HuH-7.5 (cell line): Measurements from ENCODE around the gene LRMDA.

Experiments
- DNase-seq: peaks from one replicate; pipeline ENCODE4 v3.0.0; 2011; ENCODE audit warnings: low spot score

LRMDA gene

DNA sequence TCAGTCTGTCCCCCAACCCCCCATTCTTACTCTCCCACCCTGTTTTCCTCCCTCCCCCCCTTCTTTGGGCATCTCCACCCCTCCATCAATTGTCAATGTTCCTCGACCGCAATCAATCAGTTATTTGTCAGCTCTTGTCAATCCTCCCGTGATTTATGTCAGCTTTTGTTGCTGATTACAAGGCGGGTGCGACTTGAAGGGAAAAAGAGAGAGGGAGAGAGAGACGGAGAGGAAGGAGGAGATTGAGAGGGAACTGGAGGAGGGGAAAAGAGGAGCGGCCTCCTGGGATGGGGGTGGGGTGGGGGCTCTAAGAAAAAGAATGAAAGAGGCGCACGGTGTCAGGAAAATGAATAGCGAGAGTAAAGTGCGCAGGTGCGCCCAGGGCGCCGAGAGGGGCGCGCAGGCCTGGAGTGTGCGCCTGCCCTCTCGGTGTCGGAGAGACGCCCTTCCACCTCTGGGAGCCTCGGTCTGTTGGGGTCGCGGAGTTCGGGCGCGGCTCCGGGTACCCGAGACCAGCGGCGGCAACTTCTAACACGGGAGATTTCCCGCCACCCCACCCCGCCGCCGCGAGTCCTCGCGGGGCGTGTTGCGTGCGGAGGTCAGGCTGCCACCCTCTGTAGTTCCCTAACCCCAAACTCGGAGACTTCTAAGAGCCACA is 28.8 kb upstream of the LRMDA start:
- no peak for DNase-seq

DNA sequence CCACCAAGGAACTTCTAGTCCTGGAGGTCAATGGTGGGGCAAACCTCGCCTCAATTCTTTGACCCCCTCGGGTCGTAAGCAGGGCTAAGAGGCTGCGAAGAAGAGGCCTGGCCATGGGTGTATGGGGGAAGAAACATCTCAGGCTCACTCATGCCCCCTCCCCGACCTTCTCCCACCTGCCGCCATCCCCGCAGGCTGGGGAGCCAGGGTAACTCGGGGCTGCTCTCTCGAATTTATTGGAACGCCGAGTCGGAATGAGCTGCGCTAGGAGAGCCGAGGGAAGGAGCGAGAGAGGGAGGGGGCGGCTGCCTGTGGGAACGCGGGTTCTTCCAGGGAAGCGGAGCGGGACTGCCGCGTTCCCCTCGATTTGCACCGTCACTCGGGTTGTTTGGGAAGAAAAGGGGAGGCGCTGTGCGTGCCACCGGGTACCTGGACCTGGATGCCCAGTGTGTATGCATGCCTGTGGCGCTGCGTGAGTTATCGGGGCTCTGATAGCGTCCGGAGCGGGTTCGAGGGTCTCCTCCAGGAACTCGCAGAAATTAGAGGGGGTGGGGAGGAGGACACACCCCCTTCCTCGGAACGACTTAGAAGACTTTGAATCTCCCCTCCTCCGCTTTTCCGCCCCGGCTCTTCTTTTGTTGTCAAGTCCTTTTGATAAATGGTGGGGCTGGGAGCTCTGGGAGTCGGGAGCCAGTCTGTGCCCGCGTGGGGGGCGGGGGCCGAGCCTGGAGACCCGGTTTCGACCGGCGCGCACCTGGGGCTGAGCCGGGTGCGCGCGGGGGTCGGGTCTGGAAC is 28.1 kb upstream of the LRMDA start:
- peak; percentile 46 for DNase-seq

DNA sequence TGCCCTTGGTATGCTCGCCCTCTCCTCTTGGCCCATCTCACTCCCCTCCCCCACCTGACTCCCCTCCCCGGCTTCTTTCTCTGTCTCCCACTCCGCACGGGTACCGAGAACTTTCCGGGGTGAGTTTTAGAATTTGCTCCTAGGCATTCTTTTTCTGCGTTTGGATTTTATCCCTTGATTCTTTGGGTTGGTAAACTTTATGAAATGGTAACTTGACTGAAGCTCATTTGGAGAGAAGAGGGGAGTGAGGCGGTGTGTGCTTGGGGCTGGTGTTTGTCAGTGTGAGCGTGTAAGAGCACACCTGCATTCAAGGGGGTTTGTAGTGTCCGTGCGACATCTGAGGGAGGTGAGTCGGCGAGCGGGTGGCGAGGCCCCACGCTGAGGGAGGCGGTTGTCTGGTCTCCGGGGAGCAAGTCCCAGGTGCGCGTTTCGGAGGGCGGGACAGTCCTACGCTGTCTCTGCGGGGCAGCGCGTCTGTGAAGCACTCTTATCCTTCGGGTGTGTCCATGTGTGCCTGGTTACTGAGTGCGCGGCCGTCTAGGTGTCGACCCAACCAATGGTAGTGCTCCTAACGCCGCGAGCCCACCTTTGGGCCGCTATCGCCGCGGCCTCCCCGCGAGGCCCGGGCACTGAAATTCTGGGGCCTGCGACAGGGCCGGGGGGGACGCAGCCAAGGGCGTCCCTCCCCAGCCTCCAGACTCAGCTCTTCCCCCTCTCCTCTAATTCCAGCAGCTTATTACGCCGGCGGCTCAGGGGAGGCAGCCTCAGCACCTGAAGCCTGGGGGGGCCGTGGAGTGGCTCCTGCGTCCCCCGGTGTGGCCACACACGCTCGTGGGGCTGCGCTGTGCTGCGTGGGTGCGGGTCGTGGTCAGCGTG is 27.2 kb upstream of the LRMDA start:
- DNase-seq: peak; percentile 74

DNA sequence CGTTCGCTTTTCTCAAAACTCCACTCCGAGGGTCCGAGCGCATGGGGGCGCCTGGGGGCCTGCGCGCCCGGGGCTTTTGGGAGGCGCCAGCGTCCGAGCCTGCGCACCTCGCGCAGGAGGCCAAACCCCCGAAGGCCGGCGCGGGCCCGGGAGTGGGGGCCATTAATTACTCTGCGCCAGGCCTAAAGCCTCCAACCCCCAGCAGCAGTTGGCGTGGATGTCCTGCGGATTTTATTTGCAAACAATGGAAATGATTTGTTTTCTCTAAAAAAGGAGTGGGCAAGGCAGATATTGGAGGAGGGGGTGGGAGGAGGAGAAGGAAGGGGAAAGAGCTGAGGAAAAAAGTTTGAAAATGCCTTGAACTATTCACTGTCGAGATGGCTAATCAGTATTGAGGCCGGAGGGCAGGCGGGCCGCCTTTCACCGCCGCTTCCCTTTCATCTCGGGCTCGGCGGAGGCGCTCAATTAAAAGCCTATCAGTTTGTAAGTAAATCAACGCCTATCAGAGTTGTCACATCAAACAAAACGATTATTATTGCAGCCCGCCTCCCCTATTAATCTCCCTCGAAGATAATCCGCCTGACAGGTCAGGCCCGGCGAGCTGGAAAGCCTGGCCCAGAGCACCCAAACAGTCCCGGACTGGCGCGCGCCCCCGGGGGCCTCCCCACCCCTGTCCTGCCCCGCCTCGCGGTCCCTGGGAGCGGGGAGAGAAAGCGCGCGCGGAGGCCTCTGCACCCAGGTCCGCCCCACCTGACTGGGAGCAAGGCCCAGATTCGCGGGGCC is 26.4 kb upstream of the LRMDA start:
- DNase-seq: peak; percentile 81

DNA sequence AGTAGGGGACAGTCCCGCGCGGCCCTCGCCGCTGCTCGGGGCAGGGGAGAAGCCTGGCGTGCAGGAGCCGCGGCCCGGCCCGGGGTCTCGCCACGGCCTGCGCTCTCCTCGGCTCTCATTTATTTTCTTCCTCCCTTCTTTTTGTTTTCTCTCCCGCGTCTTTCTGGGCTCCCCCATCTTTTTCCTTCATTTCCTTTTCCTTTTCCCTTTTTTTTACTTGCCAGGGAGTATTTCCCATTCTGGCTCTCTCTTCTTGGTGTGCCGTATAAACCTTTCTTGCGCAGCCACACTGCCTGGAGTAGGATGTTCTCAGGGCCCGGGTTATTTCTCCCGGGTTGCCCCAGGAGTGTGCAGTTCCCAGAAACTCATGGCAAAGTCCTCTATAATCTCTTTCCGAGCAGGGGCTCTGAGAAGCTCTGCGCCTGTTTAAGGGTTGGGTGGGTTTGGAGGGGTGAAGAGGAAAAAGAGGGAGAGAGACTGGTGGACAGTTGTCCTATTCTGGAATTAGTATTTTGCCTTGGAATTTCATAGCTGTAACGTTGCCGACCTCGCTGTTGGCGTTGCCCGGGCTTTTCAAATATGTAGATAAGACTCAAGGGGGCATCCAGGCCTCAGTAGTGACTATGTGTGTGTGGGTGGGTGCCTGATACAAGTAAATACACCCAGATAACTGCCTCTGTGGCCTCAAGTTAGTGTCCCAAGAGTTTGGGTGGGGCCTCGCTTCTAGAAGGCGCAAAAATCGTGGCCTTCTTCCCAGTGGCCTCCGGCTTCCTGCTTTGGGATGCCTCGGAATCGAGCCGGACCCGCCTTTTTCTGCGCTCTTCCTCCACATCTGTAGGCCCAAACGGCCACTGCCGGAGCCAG is 25.6 kb upstream of the LRMDA start:
- DNase-seq: no peak

DNA sequence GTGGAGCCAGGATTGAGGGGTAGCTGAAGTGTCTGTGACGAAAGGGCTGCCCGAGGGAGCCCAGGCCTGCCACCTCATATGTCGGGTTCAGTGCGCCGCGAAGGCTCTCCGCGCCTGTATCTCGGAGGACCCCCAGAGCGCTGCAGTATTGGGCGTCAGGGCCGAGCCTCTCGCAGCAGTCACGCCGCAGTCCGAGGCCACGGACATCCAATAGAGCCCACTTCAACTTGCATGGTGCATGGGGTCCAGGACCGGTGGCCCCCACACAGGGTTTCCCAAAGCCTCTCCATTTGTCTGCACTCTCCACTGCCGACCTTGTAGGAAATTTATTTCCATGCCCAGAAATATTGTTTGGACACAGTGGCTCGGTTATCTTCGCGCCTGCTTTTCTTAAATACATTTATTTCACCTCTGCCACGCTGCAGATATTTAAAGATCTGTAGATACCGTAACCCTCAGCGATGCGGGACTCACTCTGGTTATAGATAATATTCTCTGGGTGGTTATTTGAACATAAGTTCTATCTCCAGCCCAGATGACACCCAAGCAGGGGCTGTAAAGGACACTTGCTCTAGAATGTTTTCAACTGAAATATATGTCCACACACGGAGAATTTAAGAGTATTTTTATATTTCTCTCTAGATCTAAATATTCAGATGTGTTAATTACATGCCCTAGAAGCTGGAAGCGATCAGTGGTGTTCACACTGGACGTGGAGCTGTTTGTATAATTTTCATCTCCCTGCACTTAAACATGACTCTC is 24.8 kb upstream of the LRMDA start:
- DNase-seq: no peak

DNA sequence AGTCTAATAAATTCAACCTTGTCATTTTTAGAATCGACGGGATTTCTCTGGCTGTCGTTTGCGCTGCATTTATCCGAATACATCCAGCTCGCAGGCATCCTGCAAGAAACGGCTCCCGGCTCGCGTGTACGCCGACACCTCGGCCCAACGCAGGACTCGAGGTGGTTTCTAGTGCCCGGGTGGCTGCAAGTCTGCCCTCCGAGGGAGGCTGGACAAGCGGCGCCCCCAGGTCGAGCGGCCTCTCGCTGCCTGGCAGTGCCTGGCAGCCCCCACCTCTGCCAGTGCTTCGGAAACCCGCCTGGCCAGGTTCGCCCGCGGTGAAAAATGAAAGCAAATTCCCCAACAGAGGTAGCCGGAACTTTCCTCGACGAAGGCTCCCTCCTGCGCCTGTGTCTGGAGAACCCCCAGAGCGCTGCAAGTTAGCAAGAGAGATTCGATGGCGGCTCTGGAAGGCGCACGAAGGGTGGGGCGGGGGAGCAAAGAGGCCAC is 24.2 kb upstream of the LRMDA start:
- DNase-seq: no peak

DNA sequence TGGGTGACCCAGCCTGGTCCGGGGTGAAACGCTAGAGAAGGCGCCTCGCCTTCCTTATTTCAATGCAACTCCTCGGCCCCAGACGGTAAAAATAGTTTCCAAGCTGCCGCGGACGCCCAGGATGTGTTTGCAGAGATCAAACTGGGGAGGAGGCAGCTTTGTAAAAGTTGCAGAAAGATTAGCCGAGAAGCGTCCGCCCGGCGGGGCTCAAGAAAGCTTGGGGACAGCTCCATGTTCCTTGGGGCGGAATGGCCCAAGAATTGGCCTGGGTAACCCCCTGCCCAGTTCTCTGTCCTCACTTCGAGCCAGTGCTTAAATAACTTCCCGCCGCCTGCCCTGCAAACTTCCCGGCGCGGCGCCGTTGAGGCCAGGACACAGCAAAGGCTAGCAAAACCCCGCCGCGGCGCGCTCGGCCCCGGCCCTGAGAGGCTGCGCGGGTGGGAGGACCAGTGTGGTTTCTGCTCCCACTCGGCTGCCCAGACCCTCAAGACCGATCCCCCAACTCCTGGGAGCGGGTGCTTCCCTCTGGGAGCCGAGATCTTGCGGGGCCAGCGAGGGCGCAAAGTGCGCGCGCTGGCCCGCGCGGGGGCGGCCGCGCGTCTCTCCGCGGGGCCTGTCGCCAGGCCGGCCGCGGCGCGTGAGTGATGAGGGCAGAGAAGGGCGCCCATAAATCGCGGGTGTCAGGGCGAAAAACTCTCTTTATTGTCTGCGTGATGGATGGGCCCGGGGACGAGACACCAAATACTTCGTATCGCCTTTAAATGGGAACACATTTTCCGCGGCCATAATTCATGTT is 23.5 kb upstream of the LRMDA start:
- DNase-seq: no peak

DNA sequence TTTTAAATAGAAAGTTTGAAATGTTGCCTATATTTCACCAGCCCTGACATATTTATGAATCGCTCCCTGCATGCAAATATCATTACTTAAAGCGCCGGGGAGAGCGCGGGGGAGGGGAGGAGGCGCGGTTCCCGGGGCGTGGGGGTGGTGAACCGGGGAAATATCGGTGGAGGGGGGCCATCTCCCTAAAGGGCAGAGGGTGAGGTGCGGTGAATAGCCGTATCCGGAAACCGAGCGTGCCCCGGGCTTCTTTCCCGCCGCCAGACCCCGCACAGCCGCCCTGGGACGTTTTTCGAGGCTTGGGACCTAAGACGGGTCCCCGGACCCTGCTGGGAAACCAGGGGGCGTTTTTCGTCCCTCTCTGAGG is 22.9 kb upstream of the LRMDA start:
- DNase-seq: no peak

DNA sequence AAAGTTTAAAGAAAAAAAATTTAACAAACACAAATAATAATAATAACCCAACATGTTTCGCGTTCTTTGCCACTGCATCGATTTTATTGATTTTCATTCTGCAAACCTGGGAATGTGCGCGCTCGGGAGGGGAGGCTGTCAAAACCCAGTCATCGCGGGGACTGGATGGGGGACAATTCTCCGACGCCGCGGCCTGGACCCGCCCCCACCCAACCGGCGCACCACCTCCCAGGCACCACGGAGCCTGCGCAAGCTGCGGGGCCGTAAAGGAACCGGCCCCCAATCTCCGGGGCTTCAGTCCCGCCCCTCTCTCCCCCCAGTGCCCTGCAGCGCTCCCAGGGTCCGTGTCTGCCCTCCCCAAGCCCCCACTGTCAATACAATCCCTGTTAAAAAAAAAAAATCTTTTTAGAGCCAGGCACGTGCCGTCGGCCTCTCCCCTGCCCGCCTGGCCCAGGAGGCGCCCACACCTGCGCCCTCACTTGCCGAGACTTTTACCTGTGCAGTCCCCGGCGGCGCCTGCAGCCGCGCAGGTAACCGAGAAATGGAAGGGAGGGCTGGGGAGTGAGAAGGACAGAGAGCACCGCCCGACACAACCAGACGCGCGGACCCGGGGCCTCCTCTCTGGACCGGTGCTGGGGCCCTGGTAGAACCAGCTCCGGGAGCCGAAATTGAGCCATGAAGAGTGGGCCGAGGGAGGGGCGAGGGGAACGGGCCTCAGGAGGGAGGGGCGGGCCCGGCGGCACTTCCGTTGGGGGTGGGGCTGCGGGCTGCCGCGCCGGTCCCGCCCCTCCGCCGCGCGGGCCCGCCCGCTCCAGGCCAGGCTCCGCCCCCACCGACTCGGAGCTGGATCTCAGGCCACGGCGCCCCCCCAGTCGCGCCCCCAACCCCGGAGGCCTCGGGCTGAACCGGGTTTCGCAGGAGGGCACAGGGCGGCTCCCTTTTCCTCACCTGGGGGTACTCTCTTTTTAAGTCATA is 22.2 kb upstream of the LRMDA start:
- DNase-seq: peak; percentile 85

DNA sequence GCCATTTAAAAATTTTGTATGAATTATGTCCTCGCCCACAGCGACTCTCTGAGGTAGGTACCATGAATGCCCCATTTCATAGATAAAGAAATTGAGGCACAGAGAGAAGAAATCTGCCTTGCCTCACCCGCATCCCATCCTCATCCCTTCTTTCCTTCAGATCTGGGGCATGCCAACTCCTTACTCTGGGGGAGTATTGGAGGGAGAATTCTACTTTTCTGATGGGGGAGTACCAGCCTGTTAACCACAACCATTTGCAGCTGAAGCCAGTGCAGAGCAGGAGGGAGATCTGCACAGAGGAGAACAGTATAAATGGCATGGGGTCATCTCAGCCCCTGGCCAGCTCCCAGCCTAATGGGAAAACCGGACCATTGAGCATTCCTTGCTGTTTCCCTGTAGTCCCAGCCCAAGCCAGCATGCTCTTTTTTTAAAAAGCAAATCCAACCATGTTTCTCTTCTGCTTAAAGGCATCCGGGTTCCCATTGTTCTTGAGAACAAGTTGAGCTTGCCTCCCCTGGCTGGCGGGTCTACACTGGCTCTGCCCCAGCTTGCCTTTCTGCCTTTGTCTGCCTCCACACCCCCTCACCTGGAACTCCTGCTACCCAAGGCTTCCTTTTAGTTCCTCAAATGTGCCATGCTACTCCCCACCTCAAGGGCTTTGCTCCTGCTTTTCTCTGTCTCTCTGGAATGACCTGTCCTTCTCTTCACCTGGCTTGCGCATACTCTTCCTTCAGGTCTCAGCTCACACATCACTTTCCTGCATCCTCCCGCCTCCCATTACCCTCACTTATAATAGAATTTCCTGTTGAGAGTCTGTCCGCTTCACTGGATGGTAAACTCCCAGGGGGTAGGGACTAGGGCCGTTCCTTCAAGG is 21.1 kb upstream of the LRMDA start:
- no peak for DNase-seq

DNA sequence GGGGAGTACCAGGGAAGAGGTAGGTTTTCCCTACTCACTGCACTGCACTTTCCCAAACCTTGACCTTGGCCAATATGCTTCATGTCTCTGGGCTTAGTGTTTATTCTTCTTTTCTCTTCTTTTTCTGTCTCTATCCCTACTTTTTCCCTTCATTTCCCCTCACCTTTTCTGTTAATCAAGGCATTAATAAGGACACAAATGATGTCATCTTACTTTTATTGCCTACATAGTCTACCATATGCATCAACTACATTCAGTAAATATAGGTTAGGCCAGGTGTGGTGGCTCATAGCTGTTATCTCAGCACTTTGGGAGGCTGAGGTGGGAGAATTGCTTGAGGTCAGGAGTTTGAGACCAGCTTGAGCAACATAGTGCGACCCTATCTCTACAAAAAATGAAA is 16.9 kb upstream of the LRMDA start:
- DNase-seq: no peak

DNA sequence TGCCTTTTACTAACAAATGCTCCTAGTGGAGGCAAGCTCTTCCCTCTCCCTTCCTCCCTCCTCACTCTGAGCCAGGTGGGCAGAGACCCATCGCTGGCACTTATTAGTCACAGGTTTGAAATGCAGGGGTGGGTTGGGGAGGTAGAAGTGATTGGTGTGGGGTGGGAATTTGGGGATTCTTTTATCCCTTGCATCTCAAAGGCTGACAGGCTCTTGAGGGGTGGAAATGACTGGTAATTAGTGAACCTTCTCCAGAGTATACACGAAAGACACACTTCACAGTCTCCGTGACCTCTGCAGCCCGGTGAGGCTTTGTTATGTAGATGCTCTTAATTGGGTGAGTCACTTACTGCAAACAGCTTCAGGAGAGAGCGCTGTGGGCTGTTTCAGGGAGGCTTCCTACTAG is 13.9 kb upstream of the LRMDA start:
- no peak for DNase-seq

DNA sequence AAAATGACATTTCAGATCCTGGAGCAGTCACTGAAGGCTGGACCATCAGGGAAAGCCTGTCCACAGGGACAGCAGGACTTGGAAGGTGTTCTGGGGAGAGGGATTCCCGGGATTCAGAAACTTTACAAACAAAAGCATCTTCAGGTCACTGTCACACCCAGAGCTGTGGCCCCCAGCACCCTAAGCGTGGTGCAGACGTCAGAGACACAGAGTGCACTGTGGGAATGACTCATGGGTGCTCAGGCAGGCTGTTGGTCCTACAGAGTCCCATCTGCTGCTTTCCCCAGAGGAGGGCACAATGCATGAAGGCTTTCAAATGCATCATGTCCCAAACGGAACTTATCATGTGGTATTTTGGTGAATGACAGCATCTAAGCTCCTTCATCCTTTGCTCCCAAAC is 13.1 kb upstream of the LRMDA start:
- DNase-seq: no peak

DNA sequence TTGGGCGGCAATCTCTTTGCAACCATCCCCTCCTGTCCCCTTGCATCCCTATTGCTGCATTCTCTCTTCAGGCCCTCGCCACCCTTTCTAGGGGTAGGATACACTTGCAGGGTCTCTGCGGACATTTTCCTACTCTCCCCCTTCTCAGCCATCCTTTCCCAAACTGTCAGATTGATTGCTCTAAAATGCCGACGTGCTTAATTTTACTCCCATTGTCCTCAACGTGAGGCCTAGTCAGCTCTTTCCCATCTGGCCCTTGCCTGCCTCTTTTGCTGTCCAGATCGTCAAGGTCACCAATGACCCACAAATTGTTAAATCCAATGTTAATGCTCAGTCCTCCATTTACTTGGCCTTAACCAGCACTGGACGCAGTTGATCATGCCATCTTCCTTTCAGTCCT is 12.7 kb upstream of the LRMDA start:
- DNase-seq: no peak

DNA sequence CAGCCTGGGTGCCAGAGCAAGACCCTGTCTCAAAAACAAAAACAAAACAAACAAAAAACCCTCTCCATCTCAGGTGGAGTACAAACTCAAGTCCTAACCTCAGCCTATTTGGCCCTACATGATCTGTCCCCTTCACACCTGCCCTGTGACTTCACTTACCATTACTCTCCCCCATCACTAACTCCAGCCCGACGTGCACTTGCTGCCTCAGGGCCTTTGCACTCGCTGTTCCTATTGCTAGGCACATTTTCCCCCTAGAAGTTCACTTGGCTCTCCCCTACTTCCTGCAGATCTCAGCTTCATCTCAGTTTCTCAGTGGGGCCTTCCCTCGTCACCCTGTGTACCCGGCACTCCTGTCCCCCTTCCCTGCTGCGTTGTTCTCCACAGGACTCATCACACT is 8.5 kb upstream of the LRMDA start:
- DNase-seq: no peak

DNA sequence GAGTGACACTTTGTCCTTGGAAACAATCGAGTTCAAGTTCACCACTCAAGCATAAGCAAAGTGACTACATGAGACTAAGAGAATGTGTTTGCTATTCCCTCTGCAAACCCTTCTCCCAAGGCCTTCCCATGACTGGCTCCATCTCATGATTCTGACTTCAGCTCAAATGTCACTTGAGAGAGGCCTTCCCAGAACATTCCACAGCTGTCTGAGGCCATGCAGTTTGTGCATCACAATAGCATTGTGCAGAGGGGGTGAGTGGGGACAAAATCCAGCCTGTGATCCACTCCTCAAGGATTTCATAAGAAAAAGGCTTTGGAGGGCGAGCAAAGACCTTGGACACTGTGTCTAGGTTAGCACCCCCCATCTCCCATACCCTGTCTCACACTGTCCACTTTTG is 6.9 kb upstream of the LRMDA start:
- DNase-seq: no peak
